ENCODE measurements around the gene TSSK6.

TSSK6 gene

GRCh38 chr19:19500975-19501644 lies 14.2 kb downstream of the TSSK6 start:
- H2AFZ ChIP-seq (ENCODE audit: low read depth): no peak overlapping the region
- H3K4me1 ChIP-seq (ENCODE audit: low read depth, poor library complexity, severe bottlenecking): no peaks in the 10 kb centered on the region
- H3K27me3 ChIP-seq (ENCODE audit: insufficient read depth, low read depth): no peaks in the 10 kb centered on the region
- no peaks in the 10 kb centered on the region for H4K20me1 ChIP-seq (ENCODE audit: insufficient read depth)
- no peak overlapping the region for H3K27ac ChIP-seq
- H3K4me2 ChIP-seq: no peak overlapping the region
- H3K9ac ChIP-seq: no peak overlapping the region
- H3K36me3 ChIP-seq (ENCODE audit: insufficient read depth): peaks cover 2% of the 10 kb centered on the region; the same call in 1 of the 2 replicates
- no peak overlapping the region for H3K4me3 ChIP-seq (IDR thresholded peaks at IDR 0.05; ENCODE audit: insufficient read depth, low read depth, low read length)
- no peaks in the 10 kb centered on the region for H3K79me2 ChIP-seq (ENCODE audit: insufficient read depth, low read depth)
- no peak for TF ChIP-seq CTCF (conservative IDR thresholded peaks at IDR 0.05; ENCODE audit: low read depth, low read length)

- no peaks in the 10 kb centered on the region for H3K79me2 ChIP-seq (ENCODE audit: insufficient read depth, low read depth)
- no peak overlapping the region for H2AFZ ChIP-seq (ENCODE audit: low read depth)
- TF ChIP-seq CTCF (conservative IDR thresholded peaks at IDR 0.05; ENCODE audit: low read depth, low read length): no peak
- no peak overlapping the region for H3K27ac ChIP-seq
- H3K4me1 ChIP-seq (ENCODE audit: low read depth, poor library complexity, severe bottlenecking): no peaks in the 10 kb centered on the region
- H3K36me3 ChIP-seq (ENCODE audit: insufficient read depth): peaks cover 2% of the 10 kb centered on the region; the same call in 1 of the 2 replicates
- H3K4me2 ChIP-seq: no peak overlapping the region
- H3K4me3 ChIP-seq (IDR thresholded peaks at IDR 0.05; ENCODE audit: insufficient read depth, low read depth, low read length): no peak overlapping the region
- H3K9ac ChIP-seq: no peak overlapping the region
- no peaks in the 10 kb centered on the region for H4K20me1 ChIP-seq (ENCODE audit: insufficient read depth)
- H3K27me3 ChIP-seq (ENCODE audit: insufficient read depth, low read depth): no peaks in the 10 kb centered on the region
Observed at GRCh38 chr19:19499272-19499995, 15.9 kb downstream of the TSSK6 start.

- peaks cover 2% of the 10 kb centered on the region; the same call in 1 of the 2 replicates for H3K36me3 ChIP-seq (ENCODE audit: insufficient read depth)
- no peak overlapping the region for H3K9ac ChIP-seq
- H3K4me3 ChIP-seq (IDR thresholded peaks at IDR 0.05; ENCODE audit: insufficient read depth, low read depth, low read length): no peak overlapping the region
- H3K79me2 ChIP-seq (ENCODE audit: insufficient read depth, low read depth): no peaks in the 10 kb centered on the region
- H4K20me1 ChIP-seq (ENCODE audit: insufficient read depth): no peaks in the 10 kb centered on the region
- no peak overlapping the region for H2AFZ ChIP-seq (ENCODE audit: low read depth)
- no peak for TF ChIP-seq CTCF (conservative IDR thresholded peaks at IDR 0.05; ENCODE audit: low read depth, low read length)
- no peaks in the 10 kb centered on the region for H3K4me1 ChIP-seq (ENCODE audit: low read depth, poor library complexity, severe bottlenecking)
- H3K4me2 ChIP-seq: no peak overlapping the region
- H3K27me3 ChIP-seq (ENCODE audit: insufficient read depth, low read depth): no peaks in the 10 kb centered on the region
- no peak overlapping the region for H3K27ac ChIP-seq
Observed at GRCh38 chr19:19498255-19498991, 16.9 kb downstream of the TSSK6 start.

- Histone ChIP-seq H3K27me3 (ENCODE audit: insufficient read depth, low read depth) (no peaks in the 10 kb centered on the region), H3K4me3 (IDR thresholded peaks at IDR 0.05; ENCODE audit: insufficient read depth, low read depth, low read length) (no peak overlapping the region), H3K9ac (no peak overlapping the region), H3K4me1 (ENCODE audit: low read depth, poor library complexity, severe bottlenecking) (no peaks in the 10 kb centered on the region), H2AFZ (ENCODE audit: low read depth) (no peak overlapping the region), H3K4me2 (no peak overlapping the region), H3K36me3 (ENCODE audit: insufficient read depth) (no peaks in the 10 kb centered on the region; the same call in 1 of the 2 replicates), H3K27ac (no peak overlapping the region), H3K79me2 (ENCODE audit: insufficient read depth, low read depth) (no peaks in the 10 kb centered on the region), H4K20me1 (ENCODE audit: insufficient read depth) (no peaks in the 10 kb centered on the region)
- no peak for TF ChIP-seq CTCF (conservative IDR thresholded peaks at IDR 0.05; ENCODE audit: low read depth, low read length)
Observed at GRCh38 chr19:19495614-19496603, 19.4 kb downstream of the TSSK6 start.

All from KMS-11 (cell line).